ENCODE measurements around the gene SEC22C.

The SEC22C gene

DNA sequence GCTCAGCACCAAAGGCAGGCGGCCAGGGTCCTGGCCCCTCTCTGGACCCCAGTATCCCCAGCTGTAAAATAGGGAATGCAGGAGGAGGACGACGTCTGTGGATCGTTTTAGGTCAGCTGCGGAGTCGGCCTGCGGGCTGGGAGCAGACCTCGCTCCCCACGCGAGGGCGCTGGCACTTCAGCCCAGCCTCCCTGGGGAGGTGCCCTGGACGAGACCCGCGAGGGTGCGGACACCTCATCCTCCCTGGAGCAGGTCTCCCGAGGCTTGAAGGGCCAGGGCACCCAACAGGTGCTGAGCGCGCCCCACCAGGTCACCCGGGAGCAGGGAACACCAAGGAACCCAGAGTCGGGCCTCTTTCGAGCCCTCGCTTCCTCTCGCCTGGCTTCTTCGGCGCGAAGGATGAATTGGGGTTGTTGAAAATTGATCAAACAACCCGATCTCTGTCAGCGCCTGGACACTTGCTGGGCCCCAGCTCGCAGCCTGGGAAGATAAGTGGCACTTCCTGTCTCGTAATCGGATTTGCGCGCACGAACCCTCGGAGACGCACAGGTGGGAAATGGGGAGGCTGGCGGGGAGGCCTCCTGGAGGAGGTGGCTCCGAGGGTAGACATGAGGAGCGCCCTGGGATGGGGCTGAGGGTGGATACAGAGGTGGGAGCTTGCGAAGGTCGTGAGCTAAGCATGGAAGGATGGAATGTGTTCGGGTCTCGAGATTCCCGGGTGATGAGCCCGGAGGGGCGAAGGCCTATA, 79.9 kb downstream of the SEC22C start:
- H3K27me3 ChIP-seq (replicated peaks; ENCODE audit: control insufficient read depth, insufficient read depth, low read length): no peaks in the 10 kb centered on the region; the same call in none of the 2 replicates
- TF ChIP-seq, protein P1, sequence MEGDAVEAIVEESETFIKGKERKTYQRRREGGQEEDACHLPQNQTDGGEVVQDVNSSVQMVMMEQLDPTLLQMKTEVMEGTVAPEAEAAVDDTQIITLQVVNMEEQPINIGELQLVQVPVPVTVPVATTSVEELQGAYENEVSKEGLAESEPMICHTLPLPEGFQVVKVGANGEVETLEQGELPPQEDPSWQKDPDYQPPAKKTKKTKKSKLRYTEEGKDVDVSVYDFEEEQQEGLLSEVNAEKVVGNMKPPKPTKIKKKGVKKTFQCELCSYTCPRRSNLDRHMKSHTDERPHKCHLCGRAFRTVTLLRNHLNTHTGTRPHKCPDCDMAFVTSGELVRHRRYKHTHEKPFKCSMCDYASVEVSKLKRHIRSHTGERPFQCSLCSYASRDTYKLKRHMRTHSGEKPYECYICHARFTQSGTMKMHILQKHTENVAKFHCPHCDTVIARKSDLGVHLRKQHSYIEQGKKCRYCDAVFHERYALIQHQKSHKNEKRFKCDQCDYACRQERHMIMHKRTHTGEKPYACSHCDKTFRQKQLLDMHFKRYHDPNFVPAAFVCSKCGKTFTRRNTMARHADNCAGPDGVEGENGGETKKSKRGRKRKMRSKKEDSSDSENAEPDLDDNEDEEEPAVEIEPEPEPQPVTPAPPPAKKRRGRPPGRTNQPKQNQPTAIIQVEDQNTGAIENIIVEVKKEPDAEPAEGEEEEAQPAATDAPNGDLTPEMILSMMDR (IDR thresholded peaks at IDR 0.05; ENCODE audit: insufficient read depth, low read length, poor library complexity, severe bottlenecking): peak; percentile 77
- peak overlapping the region; percentile 55 for H3K4me3 ChIP-seq (replicated peaks; ENCODE audit: low read depth, low read length)
- H3K36me3 ChIP-seq (ENCODE audit: control insufficient read depth, insufficient read depth, low read length): no peaks in the 10 kb centered on the region
- DNase-seq (ENCODE audit: extremely low read depth, insufficient read length): peak; percentile 56

GRCh38 chr3:42501321-42501680, 80.5 kb downstream of the SEC22C start:
- H3K27me3 ChIP-seq (replicated peaks; ENCODE audit: control insufficient read depth, insufficient read depth, low read length): no peaks in the 10 kb centered on the region; the same call in none of the 2 replicates
- H3K36me3 ChIP-seq (ENCODE audit: control insufficient read depth, insufficient read depth, low read length): no peaks in the 10 kb centered on the region
- peak overlapping the region; percentile 55 for H3K4me3 ChIP-seq (replicated peaks; ENCODE audit: low read depth, low read length)
- TF ChIP-seq, protein P1 (IDR thresholded peaks at IDR 0.05; ENCODE audit: insufficient read depth, low read length, poor library complexity, severe bottlenecking): no peak
- DNase-seq (ENCODE audit: extremely low read depth, insufficient read length): no peak

DNA sequence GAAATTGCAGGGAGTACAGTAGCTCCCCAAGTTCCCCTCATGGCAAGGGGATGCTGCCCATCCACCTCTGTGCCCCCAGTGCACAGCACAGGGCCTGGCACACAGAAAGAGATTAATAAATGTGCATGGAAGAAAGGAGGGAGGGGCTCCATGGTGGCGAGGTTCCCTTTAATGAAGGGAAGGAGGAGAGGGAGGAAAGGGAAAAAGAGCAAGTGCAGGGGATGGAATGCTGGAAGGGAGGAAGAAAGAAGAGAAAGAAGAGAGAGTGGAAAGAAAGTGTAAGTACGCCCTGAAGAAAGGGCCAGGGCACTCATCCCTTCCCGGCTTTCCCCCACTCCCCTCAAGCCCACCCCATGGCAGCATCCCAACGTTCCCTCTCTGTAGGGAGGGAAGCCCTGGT, 80.9 kb downstream of the SEC22C start:
- TF ChIP-seq, protein P1 (IDR thresholded peaks at IDR 0.05; ENCODE audit: insufficient read depth, low read length, poor library complexity, severe bottlenecking): no peak
- H3K4me3 ChIP-seq (replicated peaks; ENCODE audit: low read depth, low read length): no peak overlapping the region
- H3K36me3 ChIP-seq (ENCODE audit: control insufficient read depth, insufficient read depth, low read length): no peaks in the 10 kb centered on the region
- no peak for DNase-seq (ENCODE audit: extremely low read depth, insufficient read length)
- no peaks in the 10 kb centered on the region; the same call in none of the 2 replicates for H3K27me3 ChIP-seq (replicated peaks; ENCODE audit: control insufficient read depth, insufficient read depth, low read length)

GRCh38 chr3:42500091-42500490, 81.7 kb downstream of the SEC22C start:
- Histone ChIP-seq H3K4me3 (replicated peaks; ENCODE audit: low read depth, low read length) (no peak overlapping the region), H3K27me3 (replicated peaks; ENCODE audit: control insufficient read depth, insufficient read depth, low read length) (no peaks in the 10 kb centered on the region; the same call in none of the 2 replicates), H3K36me3 (ENCODE audit: control insufficient read depth, insufficient read depth, low read length) (no peaks in the 10 kb centered on the region)
- no peak for DNase-seq (ENCODE audit: extremely low read depth, insufficient read length)
- TF ChIP-seq, protein P1 (IDR thresholded peaks at IDR 0.05; ENCODE audit: insufficient read depth, low read length, poor library complexity, severe bottlenecking): no peak

DNA sequence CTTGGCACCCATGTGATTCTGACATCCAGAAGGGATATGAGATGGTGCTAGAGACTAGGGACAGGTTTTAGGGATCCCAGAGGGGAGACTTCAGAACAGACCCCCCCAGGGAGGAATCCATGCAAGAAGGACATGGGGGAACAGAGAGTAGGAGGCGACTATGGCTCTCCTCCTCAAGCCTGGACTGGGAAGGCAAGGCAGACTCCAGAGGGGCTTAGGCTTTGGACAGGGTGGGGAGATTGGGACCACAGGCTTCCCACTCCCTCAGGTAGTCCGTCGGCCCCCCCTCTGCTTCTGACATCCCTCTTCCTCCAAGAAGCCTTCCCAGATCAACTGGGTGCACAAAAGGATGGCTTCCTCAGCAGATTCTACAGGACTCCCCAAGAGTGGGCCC, 82.3 kb downstream of the SEC22C start:
- TF ChIP-seq, protein P1 (IDR thresholded peaks at IDR 0.05; ENCODE audit: insufficient read depth, low read length, poor library complexity, severe bottlenecking): no peak
- H3K27me3 ChIP-seq (replicated peaks; ENCODE audit: control insufficient read depth, insufficient read depth, low read length): no peaks in the 10 kb centered on the region; the same call in none of the 2 replicates
- H3K4me3 ChIP-seq (replicated peaks; ENCODE audit: low read depth, low read length): no peak overlapping the region
- no peak for DNase-seq (ENCODE audit: extremely low read depth, insufficient read length)
- H3K36me3 ChIP-seq (ENCODE audit: control insufficient read depth, insufficient read depth, low read length): no peaks in the 10 kb centered on the region
